ENCODE results near the gene PPFIA2. TPM values are rescaled to one million over a fixed set of nuclear protein-coding genes. Genes with fewer than 3 reads are reported as not detected.

Gene PPFIA2
- total RNA-seq, 4 donors from 2014 or later, result 0.13 to 2.9 (median 0.76) TPM

DNA sequence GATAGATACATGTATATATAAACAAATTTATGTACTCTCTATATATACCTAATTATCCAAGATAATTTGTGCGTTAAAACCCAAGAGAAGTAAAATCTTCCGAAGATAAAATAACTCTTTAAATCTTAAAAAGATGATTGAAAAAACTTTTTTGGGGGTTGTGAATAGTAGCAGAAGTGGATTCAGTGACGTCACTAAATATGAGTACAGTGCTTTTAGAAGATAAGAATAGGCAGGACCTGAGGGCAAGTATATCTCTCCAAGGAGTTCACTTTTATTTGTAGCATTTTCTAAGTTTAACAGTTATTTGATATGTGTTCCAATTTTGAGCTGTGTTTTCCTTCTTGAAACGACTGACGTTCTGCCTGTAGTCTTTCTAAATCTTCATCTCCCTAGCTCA is 319.8 kb downstream of the PPFIA2 start:
- intact Hi-C loops (cut with DNase I), result no loop called here
- no peaks in the 10 kb centered on the region for H3K27me3 ChIP-seq
- no peak for DNase-seq (ENCODE audit: extremely low spot score)
- TF ChIP-seq POLR2AphosphoS5 (IDR thresholded peaks at IDR 0.05), result no peak
- no peak for TF ChIP-seq CTCF (IDR thresholded peaks at IDR 0.05)
- TF ChIP-seq POLR2A (IDR thresholded peaks at IDR 0.05; ENCODE audit: low read depth), result no peak
- no peak for TF ChIP-seq EP300 (IDR thresholded peaks at IDR 0.05)
- WGBS, result 70% methylated on average over 5 of the region's 5 CpGs
- no peaks in the 10 kb centered on the region for H3K9me3 ChIP-seq
- no peak overlapping the region for H3K27ac ChIP-seq (replicated peaks in 1 of 4)
- no peak overlapping the region for H3K4me3 ChIP-seq
- no peaks in the 10 kb centered on the region for H3K36me3 ChIP-seq
- no peaks in the 10 kb centered on the region for H3K4me1 ChIP-seq

GRCh38 chr12:81417056-81417455 is 342.1 kb downstream of the PPFIA2 start:
- no peak for TF ChIP-seq POLR2A (IDR thresholded peaks at IDR 0.05; ENCODE audit: low read depth)
- Histone ChIP-seq H3K4me3 (no peak overlapping the region), H3K36me3 (no peaks in the 10 kb centered on the region), H3K27me3 (no peaks in the 10 kb centered on the region), H3K9me3 (peaks cover 0 to 17% (median 10%) of the 10 kb centered on the region in 4 donors), H3K27ac (replicated peaks in 1 of 4) (no peak overlapping the region), H3K4me1 (no peaks in the 10 kb centered on the region)
- intact Hi-C loops (cut with DNase I), result no loop called here
- 34% methylated on average over 3 of the region's 3 CpGs for WGBS
- no peak for DNase-seq (ENCODE audit: extremely low spot score)

GRCh38 chr12:81416571-81416970 is 342.6 kb downstream of the PPFIA2 start:
- WGBS, result 74% methylated on average over 1 of the region's 1 CpG
- peaks cover 0 to 17% (median 10%) of the 10 kb centered on the region in 4 donors for H3K9me3 ChIP-seq
- no peaks in the 10 kb centered on the region for H3K27me3 ChIP-seq
- no peak overlapping the region for H3K27ac ChIP-seq (replicated peaks in 1 of 4)
- no peak for TF ChIP-seq POLR2A (IDR thresholded peaks at IDR 0.05; ENCODE audit: low read depth)
- TF ChIP-seq CTCF (IDR thresholded peaks at IDR 0.05), result no peak
- no peak for TF ChIP-seq EP300 (IDR thresholded peaks at IDR 0.05)
- no peak for TF ChIP-seq POLR2AphosphoS5 (IDR thresholded peaks at IDR 0.05)
- H3K36me3 ChIP-seq, result no peaks in the 10 kb centered on the region
- H3K4me1 ChIP-seq, result no peaks in the 10 kb centered on the region
- intact Hi-C loops (cut with DNase I), result no loop called here
- H3K4me3 ChIP-seq, result no peak overlapping the region
- no peak for DNase-seq (ENCODE audit: extremely low spot score)

GRCh38 chr12:81414441-81414840 is 344.7 kb downstream of the PPFIA2 start:
- TF ChIP-seq POLR2A (IDR thresholded peaks at IDR 0.05; ENCODE audit: low read depth) (no peak), CTCF (IDR thresholded peaks at IDR 0.05) (no peak), POLR2AphosphoS5 (IDR thresholded peaks at IDR 0.05) (no peak), EP300 (IDR thresholded peaks at IDR 0.05) (no peak)
- Histone ChIP-seq H3K9me3 (peaks cover 0 to under 1% (median 0%) of the 10 kb centered on the region in 4 donors), H3K36me3 (no peaks in the 10 kb centered on the region), H3K4me3 (no peak overlapping the region), H3K27ac (replicated peaks in 1 of 4) (no peak overlapping the region), H3K27me3 (no peaks in the 10 kb centered on the region), H3K4me1 (no peaks in the 10 kb centered on the region)
- no peak for DNase-seq (ENCODE audit: extremely low spot score)
- intact Hi-C loops (cut with DNase I), result no loop called here

GRCh38 chr12:81412940-81413339 is 346.2 kb downstream of the PPFIA2 start:
- Histone ChIP-seq H3K4me1 (no peaks in the 10 kb centered on the region), H3K36me3 (no peaks in the 10 kb centered on the region), H3K9me3 (no peaks in the 10 kb centered on the region), H3K27ac (replicated peaks in 1 of 4) (no peak overlapping the region), H3K27me3 (no peaks in the 10 kb centered on the region), H3K4me3 (no peak overlapping the region)
- intact Hi-C loops (cut with DNase I), result no loop called here
- TF ChIP-seq POLR2AphosphoS5 (IDR thresholded peaks at IDR 0.05), result no peak
- TF ChIP-seq POLR2A (IDR thresholded peaks at IDR 0.05; ENCODE audit: low read depth), result no peak
- no peak for TF ChIP-seq CTCF (IDR thresholded peaks at IDR 0.05)
- TF ChIP-seq EP300 (IDR thresholded peaks at IDR 0.05), result no peak
- DNase-seq (ENCODE audit: extremely low spot score), result no peak
- 56% methylated on average over 1 of the region's 1 CpG for WGBS

Data from esophagus muscularis mucosa (tissue), 4 donors.